NCI-H1694 (cell line): Measurements from ENCODE around the gene LRRC25.
"Not testable (repeated sequence)": the region's sequence is repeated elsewhere in the genome, so short reads cannot be mapped to it uniquely, and the experiment has no call there.

Experiments
- DNase-seq: peaks from one replicate; lab custom pipeline; 2025; lab: John Stamatoyannopoulos, UW

The LRRC25 gene

DNA sequence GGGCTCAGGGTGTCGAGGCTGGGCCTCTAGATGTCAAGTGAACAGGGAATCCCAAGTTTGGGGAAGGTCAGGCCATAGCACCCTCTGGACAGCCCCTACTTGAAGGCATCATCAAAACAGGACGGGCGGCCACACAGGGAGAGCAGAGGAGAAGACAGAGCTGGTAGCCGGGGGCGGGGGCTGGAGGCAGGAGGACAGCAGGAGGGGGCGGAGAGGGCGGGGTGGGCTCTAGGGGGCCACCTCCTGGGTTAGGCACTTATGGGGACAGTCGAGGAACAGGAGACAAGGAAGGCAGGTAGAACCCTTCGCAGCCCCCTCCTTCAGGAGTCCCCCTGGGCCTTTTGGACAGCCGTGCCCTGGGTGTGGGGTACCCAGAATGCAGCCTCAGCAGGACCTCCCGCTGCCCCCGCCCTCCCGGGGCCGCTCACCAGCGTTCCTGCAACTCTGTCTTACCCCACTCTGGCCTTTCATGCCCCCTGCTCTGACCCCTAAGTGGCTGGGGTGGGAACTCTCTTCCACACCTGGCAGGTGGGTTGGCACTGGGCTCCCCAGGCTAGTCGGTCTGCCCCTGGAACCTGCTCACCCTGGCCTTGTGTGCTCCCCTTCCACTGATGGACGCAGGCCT lies 27.6 kb upstream of the LRRC25 start:
- no peak for DNase-seq

- DNase-seq: no peak
These were observed 26.9 kb upstream of the LRRC25 start for GRCh38 chr19:18424122-18424889.

DNA sequence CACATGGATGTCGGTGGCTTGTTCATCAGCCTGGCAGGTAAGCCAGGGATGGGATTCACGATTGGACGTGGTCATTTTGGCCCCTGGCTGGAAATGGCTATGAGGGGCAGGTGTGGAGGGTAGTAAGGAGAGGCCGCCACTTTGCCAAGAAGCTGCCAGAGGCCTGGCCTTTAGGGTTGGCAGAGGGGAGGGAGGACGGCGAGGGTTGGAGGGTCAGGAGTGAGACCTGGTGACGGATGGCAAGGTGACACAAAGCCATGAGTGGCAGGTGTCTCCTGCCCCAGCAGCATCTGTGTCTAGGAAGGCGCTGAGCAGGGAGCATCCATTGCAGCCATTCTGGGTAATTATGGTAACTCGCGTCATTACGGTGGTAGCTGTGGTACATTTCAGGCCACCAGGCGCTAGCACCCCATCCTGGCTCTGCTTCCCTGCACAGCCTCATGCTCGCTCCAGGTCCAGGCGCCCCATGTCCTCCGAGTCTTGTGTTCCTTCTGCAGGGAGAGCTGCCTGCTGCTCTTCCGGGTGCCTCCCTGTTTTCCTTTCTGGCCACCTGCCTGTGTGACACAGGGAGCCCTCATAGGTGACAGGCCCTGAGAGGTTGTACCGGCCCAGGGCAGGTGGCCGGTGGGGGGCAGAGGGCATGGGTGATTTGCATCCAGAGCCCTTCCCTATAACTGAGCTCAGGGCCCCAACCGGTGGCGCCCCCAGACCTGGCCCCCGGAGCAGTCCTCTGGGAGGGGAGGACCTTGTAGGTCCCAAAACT lies 26.0 kb upstream of the LRRC25 start:
- no peak for DNase-seq

- no peak for DNase-seq
These were observed 25.2 kb upstream of the LRRC25 start for GRCh38 chr19:18422530-18423191.

DNA sequence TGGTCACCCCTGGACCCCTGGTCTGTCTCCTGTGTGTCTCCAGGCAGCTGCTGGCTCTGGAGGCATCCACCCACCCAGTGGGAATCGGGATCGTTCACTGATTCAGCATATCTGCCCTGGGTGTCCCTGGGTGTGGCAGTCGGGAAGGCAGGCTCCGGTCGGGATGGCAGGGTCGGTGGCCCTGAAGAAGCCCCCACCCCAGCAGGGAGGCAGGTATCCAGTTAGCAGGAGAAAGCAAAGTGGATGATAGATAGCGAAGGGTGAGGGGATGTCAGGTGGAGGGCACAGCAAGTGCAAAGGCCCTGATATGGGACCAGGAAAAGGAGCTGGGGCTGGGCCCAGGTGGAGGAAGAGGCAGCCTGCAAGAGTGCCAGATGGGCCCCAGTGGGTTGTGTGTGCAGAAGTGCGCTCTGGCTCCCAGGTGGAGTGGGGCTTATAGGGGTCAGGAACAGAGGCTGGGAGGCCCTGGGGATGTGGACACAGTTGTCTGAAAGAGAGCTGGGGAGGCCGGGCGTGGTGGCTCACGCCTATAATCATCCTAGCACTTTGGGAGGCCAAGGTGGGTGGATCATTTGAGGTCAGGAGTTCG lies 24.0 kb upstream of the LRRC25 start:
- DNase-seq: no peak

DNA sequence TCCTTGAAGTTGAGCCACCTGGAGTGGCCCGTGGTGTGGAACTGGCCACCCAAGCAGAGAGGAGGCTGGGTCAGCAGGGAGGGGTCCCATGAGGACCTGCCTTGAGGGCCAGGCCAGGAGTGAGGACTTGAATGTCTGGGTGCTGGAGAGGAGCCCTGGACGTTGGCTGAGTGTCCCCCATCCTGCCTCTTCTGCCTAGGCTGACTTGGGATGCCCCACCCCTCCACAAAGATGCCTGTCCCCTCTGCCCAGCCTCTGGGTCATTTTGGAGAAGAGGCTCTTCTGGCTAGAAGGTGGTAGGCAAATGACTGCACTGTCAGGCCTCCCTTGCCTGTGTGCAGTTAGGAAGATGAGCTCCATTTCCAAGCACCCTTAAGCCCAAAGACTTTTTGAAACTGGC lies 23.5 kb upstream of the LRRC25 start:
- no peak for DNase-seq

- DNase-seq: no peak
These were observed 22.5 kb upstream of the LRRC25 start for GRCh38 chr19:18419699-18420460.

- peak; percentile 36 for DNase-seq
These were observed 21.8 kb upstream of the LRRC25 start, which contains the start of gene SSBP4 for GRCh38 chr19:18419195-18419698. TSS of gene SSBP4 (plus strand) at chr19:18419398. CDS start at chr19:18419649, 251 bp downstream.

DNA sequence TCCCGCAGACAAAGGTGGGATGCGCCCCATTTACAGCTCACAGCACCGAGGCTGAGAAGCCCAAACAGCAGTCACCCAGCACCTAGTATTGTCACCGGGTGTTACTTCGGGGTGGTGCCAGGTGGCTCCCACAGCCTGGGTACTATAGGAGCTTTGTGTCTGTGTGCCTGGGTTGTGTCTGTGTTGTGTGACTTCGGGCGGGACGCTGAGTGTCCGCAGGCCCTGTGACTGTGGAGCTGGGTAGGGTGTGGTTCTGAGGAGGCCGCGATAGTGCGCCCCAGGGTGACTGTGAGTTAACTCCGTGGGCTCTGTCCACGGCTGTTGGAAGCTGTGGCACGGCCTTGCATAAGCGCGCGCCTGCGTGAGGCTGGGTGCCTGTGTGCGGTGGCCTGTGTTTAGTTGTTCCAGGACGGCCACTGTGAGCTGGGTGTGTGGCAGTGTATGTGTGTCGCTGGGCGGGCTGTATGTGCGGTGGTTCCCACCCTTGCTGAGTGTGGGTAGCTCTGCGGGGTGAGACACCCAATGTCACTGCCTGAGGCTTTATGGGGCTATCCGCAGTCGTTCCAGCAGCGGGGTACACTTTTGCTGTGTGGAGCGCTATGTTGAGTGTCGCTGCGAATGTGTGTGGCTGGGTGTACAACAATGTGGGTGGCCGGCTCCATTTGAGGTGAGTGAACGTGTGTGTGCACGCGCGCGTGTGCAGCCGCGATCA lies 21.2 kb upstream of the LRRC25 start:
- no peak for DNase-seq

- DNase-seq: no peak
These were observed 20.6 kb upstream of the LRRC25 start for GRCh38 chr19:18418029-18418482.

GRCh38 chr19:18417250-18418028 lies 20.0 kb upstream of the LRRC25 start:
- DNase-seq: no peak

GRCh38 chr19:18416778-18417249 lies 19.4 kb upstream of the LRRC25 start:
- peak; percentile 38 for DNase-seq

DNA sequence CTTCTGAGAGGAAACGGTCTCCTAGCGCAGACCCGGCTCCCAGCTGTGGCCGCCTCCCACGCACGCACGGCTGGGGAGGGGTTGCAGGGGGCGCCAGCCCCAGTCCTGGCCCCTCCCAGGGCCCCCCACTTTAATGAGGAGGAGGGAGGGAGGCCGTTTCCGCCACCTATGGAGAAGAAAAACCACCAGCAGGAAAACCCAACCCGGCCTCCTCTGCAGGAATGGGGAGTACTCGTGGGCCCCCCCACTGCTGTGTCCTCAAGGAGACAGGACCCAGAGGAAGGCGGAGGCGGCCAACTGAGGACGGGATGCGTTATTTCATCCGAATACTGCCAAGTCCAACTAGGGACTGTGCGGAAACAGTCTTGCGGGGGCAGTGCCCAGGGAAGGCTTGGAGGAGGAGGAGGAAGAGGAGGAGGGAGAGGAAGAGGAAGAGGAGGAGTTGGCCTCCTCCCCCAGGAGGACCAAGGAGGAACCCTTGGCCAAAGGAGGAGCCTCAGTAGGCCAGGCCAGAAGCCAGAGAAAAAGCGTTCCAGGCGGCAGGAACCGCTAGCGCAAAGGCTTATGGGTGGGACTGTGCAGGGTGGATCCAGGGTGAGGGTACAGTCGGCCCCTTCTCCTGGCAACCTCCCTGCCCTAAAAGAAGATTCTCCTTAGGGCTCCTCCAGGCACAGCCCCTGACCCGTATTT lies 17.9 kb upstream of the LRRC25 start:
- no peak for DNase-seq

DNA sequence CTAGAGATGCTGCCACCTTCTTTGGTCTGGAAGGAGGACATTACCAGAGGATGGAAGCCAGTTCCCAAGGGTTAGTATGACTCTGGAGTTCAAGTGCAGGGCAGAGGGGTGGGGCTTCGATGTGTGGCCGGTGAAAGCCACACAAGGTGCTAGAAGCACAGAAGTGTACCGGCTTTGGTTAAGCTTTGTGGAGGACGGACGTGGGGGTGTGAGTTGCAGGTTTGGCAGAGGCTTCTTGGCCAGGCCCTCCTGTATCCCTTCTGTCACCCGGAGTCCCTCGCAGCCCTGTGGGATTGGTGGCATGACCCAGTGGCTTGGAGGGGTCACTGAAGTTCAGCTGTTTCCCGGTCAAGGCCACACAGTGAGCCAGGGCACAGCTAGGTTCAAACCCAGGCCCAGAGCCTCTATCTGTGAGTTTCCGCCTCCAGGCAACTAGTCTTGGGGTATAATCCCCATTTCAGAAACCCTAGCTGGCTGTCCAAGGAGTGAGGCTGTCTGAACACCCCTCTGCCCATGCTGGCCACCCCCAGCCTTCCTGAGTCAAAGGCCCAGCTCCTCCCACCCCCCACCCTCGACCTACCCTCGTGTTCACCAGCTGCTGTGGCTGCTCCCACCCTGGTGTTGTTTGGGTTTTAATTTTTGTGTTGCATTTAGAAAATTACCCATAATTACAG lies 17.2 kb upstream of the LRRC25 start:
- no peak for DNase-seq

DNA sequence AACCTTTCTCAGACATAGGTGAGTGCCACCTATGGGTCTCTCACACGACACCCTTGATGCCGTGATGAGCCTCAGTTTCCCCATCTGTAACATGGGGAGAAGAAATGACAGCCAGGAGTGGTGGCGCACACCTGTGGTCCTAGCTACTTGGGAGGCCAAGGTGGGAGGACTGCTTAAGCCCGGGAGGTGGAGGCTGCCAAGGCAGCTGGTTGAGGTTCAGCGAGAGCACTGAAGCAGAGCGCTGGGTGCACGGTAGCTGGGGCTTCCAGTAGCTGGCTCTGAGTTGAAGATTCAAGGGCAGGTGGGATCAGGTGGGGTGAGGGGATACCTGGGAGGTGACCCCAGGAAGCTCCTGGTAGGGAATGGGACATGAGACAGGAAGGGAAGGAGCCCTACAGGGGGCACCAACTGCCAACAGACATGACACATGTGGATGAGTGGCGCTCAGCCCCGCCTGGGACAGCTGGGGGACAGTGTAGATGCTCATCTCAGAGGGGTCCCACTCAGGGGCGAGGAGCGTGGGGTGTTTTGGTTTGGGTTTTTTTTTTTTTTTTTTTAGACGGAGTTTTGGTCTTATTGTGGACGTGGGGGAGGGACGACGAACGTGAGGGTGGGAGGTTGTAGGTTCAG lies 15.3 kb upstream of the LRRC25 start:
- no peak for DNase-seq

GRCh38 chr19:18408053-18408476 lies 10.6 kb upstream of the LRRC25 start:
- peak; percentile 38 for DNase-seq

DNA sequence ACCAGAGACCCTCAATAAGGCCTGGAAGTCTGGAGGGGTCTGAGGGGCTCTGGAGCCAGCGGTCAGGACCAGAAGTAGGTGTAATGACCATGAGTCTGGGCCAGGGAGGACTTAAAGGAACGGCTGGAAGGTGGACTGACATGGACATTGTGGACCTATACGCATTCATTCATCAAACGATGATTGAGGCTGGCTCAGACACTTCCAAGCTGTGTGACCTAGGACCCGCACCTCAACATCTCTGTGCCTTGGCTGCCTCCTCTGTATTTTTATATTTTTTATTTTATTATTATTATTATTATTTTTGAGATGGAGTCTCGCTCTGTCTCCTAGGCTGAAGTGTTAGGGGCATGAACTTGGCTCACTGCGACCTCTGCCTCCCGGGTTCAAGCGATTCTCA lies 9.3 kb upstream of the LRRC25 start:
- no peak for DNase-seq

DNA sequence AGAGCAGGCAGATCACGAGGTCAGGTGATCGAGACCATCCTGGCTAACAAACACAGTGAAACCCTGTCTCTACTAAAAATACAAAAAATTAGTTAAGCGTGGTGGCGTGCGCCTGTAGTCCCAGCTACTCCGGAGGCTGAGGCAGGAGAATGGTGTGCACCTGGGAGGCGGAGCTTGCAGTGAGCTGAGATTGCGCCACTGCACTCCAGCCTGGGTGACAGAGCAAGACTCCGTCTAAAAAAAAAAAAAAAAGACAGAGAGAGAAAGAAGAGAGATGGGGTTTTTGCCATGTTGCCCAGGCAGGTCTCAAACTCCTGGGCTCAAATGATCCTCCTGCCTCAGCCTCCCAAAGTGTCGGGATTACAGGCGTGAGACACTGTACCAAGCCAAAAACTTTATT lies 8.3 kb upstream of the LRRC25 start:
- DNase-seq: not testable (repeated sequence)
